Omental fat pad (tissue), 4 donors: ENCODE results near the gene NINJ1. TPM values are rescaled to one million over a fixed set of nuclear protein-coding genes. Genes with fewer than 3 reads are reported as not detected.
A peak's percentile ranks its signal among the peaks of the same experiment; 100 is the strongest.

Experiments
- ATAC-seq: fragments of 150-250 bp; one replicate; pipeline ENCODE4 v1.9.1; 2016; ENCODE audit warnings: mild to moderate bottlenecking, moderate library complexity; ENCODE audit not compliant: low FRiP score
- DNase-seq: peaks from one replicate; pipeline ENCODE4 v3.0.0-alpha.2; 2019; ENCODE audit warnings: low spot score
- total RNA-seq, 4 donors: library from RNA; depleted of rRNA; stranded (reverse); fragments of >200 nt; gene quantifications; one replicate each; pipeline ENCODE4 v1.1.0, GENCODE V29; 2016
- TF ChIP-seq, protein P1 (sequence below), 3 donors: fragments of 450-650 bp; IDR thresholded peaks; one replicate each; pipeline ENCODE4 v1.5.1; 2016 to 2017; ENCODE audit warnings: antibody characterized with exemption in 3 of 3, mild to moderate bottlenecking in 3 of 3, moderate library complexity in 2 of 3

Gene NINJ1
- total RNA-seq, 4 donors from 2014 or later, result 63.3 to 137 (median 104) TPM

DNA sequence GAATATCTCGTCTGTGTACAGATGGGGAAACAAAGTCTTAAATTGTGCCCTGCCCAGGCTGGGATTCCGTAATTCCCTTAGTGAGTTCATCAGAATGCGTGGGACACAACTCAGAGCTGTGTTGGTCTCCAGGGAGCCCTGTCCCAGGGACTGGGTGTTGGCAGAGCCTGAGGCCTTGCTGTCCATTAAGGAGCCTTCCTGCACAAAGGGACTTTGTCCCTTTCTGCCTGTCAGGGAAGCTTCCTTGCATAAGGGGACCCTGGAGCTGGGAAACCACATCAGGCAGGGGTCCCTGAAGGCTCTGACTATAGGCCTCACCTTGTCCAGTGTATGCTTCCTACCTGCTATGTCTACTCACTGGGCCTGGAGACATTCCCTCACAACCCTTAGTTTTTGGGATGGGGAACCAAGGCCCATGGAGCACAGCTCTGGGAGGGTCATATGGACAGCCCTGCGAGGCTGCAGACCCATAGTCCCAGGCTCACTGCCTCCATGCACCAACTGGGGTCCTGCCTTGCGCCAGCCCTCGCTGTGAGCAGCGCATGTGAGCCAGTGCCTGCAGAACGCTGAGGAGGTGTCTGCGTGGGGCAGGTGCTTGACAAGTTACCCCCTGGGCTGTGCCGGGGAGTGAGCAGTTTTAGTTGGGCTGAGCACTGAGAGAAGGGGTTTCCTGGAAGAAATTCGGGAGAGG, 36.4 kb downstream of the NINJ1 start:
- no peak for ATAC-seq
- TF ChIP-seq, protein P1, sequence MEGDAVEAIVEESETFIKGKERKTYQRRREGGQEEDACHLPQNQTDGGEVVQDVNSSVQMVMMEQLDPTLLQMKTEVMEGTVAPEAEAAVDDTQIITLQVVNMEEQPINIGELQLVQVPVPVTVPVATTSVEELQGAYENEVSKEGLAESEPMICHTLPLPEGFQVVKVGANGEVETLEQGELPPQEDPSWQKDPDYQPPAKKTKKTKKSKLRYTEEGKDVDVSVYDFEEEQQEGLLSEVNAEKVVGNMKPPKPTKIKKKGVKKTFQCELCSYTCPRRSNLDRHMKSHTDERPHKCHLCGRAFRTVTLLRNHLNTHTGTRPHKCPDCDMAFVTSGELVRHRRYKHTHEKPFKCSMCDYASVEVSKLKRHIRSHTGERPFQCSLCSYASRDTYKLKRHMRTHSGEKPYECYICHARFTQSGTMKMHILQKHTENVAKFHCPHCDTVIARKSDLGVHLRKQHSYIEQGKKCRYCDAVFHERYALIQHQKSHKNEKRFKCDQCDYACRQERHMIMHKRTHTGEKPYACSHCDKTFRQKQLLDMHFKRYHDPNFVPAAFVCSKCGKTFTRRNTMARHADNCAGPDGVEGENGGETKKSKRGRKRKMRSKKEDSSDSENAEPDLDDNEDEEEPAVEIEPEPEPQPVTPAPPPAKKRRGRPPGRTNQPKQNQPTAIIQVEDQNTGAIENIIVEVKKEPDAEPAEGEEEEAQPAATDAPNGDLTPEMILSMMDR (IDR thresholded peaks at IDR 0.05), result no peak
- peak; percentile 23 for DNase-seq

DNA sequence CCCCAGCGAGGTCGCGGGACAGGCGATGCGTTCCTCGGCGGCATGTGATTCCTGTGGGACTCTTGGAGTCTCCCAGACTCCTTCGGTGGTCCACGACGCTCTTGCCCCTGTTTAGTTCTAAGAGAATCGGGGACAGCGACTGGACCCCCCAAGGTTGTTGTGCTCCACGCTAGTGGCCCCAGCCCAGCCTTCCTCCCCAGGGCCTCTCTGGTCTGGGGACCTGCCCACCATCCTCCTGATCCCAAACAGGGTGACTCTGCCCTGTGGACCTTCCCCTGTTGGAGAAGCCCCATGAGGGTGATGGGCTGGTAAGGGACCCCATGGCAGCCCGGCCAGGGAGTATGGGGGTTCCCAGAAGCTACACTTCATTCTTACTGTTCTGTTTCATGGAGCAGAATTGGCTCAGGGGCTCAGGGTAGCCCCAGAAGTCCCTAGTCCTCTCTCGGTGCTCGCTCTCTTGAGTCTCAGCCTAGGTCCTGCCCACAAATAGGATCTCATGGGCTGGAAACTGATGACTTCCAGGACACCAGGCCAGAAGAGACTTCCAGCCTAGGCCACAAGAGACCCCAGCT, 37.2 kb downstream of the NINJ1 start:
- no peak for ATAC-seq
- DNase-seq, result no peak

DNA sequence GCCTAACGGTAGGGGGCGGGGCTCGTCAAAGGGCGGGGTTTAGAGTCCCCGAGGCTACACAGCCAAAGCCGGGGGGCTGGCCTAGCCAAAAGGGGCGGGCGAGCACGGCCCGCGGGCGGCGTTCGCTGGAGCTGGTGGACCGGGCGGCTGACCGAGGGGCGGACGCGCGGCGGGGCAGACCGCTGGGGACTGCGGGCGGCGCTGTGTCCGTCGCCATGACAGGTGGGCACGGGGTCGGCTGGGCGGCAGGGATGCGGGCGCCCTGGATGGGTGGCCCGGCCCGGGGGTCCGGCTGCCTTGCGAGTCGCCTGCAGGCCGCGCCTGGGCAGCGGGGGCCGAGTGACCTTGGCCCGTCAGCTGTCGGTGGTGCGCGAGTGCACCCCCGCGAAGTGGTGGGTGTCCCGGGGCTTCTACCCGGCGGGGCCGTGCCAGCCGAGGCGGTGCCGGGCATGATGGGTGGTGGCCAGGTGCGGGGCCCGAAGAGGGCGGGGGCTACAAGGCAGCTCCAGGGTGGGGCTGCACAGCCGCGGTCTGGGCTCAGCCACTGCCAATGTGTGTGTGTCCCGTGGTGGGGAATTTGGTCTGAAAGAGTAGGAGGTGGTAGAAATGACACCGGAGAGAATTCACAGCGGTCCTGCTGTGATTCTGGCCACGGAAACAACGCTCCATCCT, 37.8 kb downstream of the NINJ1 start, which contains the start of gene CARD19:
TSS of gene CARD19 (plus strand) at position 87 of the 672 bp plus-strand sequence. CDS start at position 216, 129 bp downstream.
- TF ChIP-seq, protein P1 (IDR thresholded peaks at IDR 0.05), result no peak
- DNase-seq (peak; percentile 24), ATAC-seq (peak; percentile 26)

More for the DNA sequence above, 37.2 kb downstream of the NINJ1 start:
- TF ChIP-seq, protein P1 (IDR thresholded peaks at IDR 0.05), result no peak

DNA sequence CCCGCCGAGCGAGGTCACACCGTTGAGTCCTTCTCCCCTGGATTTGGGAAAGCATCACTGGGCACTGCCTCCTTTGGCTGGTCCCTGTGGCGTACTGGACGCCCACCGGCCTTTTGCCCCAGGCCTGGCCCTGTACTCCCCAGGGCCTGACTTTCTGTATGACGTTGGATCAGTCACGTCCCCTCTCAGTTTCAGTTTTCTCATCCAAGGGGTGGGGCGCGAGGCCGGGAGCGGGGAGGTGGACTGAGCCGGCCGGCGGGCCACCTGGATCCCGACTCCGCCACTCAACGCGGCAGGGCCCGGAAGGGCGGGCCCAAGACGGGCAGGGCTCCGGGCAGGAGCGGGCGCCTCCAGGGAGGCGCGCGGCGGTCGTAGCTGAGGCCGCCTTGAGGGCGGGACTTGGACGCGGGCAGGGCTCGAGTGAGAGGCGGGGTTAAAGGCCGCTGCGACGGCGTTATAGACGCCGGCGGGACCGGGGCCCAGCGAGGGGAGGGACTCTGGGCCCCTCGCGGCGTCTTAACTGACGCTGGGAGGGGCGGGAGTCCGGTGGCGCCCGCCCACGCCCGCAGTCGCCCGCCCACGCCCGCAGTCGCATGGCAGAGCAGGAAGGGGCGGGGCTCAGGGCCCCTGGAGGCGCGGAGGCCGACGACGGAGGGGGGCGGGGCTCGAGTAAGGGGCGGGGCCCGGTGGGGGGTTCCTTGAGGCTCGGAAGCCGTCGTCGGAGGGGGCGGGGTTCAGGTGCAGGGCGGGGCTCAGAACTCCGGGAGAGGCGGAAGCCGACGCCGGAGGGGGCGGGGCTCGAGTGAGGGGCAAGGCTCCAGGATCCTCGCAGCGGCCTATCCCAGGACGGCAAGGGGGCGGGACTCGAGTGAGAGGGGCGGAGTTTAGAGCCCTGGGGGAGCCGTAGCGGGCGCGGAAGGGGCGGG, 38.6 kb downstream of the NINJ1 start:
- TF ChIP-seq, protein P1 (IDR thresholded peaks at IDR 0.05), result no peak
- DNase-seq (peak; percentile 99), ATAC-seq (peak; percentile 86)

DNA sequence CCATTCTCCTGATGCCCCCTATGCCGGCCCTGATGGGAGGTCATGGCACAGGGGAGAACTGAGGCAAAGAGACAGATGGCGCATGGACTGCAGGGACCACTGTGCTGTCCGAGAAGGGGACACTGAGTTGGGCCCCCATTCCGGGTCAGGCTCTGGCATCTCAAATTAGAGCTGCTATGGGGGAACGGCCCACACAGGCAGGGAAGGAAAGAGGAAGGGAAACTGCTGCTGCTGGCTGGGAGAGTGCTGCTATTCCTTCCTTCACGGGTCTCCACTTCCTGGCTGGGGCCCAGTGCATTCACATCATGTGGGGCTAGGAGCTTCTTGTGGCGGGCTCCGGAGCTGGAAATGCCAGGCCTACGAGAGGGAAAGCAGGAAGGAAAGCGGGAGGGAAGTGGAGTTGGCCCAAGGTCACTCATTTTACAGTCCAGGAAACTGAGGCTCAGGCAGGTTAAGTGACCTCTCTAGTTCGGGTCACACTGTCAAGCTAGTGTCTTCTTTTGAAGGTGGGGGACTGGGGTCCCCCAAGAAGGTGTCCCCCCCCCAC, 39.3 kb downstream of the NINJ1 start:
- DNase-seq, result peak; percentile 37
- no peak for ATAC-seq
- TF ChIP-seq, protein P1 (IDR thresholded peaks at IDR 0.05), result no peak
